Central memory CD8-positive, alpha-beta T cell (primary cell): ENCODE measurements around the gene PLEK2.
"Not testable (repeated sequence)": the region's sequence is repeated elsewhere in the genome, so short reads cannot be mapped to it uniquely, and the experiment has no call there.

Source experiments
- ATAC-seq: fragments of 150-1000 bp; cut with Tn5 transposase; replicated peaks from 2 replicates; pipeline ENCODE4 v1.10.0; 2022; ENCODE audit warnings: mild to moderate bottlenecking, moderate FRiP score, moderate number of reproducible peaks; ENCODE audit not compliant: poor library complexity, severe bottlenecking; ENCODE audit errors: extremely low read depth
- DNase-seq, 2 donors: peaks; one replicate each; pipeline ENCODE4 v3.0.0; 2021; ENCODE audit warnings: low spot score in 2 of 2
- H3K27ac Mint-ChIP-seq: one replicate; pipeline ENCODE4 v1.8.0; 2022; ENCODE audit warnings: low read depth, mild to moderate bottlenecking, moderate library complexity, mixed read lengths
- H3K27me3 Mint-ChIP-seq: one replicate; pipeline ENCODE4 v1.8.0; 2022; ENCODE audit warnings: mixed read lengths
- H3K36me3 Mint-ChIP-seq: one replicate; pipeline ENCODE4 v1.8.0; 2022; ENCODE audit warnings: mild to moderate bottlenecking, moderate library complexity, mixed read lengths; ENCODE audit not compliant: insufficient read depth
- H3K4me1 Mint-ChIP-seq: one replicate; pipeline ENCODE4 v1.8.0; 2022; ENCODE audit warnings: mixed read lengths
- H3K4me3 Mint-ChIP-seq: one replicate; pipeline ENCODE4 v1.8.0; 2022; ENCODE audit warnings: mild to moderate bottlenecking, moderate library complexity, mixed read lengths
- H3K9me3 Mint-ChIP-seq: one replicate; pipeline ENCODE4 v1.8.0; 2022; ENCODE audit warnings: mixed read lengths

PLEK2 gene

DNA sequence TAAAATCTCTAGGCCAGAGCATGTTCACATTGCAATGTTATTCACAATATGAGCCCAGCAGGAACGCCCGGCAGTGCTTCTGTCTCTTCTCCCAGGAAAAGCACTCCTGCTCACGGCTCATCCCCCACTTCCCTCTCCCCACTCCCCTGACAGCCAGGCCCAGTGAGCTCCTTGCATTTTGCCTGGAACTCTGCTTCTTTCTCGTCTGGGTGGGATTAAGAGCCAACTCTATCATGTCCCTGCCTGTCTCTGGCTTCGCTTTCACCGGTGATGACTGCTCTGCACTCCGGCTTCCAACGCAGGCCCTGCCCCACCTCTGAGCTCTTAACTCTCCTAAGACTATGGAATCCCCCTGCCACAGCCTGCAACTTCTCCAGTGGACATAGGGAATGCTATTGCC is 2.5 kb downstream of the PLEK2 start:
- H3K4me3 Mint-ChIP-seq = no peak overlapping the region
- DNase-seq (no peak), ATAC-seq (no peak)
- no peak overlapping the region for H3K27ac Mint-ChIP-seq
- no peaks in the 10 kb centered on the region for H3K36me3 Mint-ChIP-seq
- H3K27me3 Mint-ChIP-seq = peaks cover 40% of the 10 kb centered on the region
- no peaks in the 10 kb centered on the region for H3K9me3 Mint-ChIP-seq
- peaks cover 5% of the 10 kb centered on the region for H3K4me1 Mint-ChIP-seq

DNA sequence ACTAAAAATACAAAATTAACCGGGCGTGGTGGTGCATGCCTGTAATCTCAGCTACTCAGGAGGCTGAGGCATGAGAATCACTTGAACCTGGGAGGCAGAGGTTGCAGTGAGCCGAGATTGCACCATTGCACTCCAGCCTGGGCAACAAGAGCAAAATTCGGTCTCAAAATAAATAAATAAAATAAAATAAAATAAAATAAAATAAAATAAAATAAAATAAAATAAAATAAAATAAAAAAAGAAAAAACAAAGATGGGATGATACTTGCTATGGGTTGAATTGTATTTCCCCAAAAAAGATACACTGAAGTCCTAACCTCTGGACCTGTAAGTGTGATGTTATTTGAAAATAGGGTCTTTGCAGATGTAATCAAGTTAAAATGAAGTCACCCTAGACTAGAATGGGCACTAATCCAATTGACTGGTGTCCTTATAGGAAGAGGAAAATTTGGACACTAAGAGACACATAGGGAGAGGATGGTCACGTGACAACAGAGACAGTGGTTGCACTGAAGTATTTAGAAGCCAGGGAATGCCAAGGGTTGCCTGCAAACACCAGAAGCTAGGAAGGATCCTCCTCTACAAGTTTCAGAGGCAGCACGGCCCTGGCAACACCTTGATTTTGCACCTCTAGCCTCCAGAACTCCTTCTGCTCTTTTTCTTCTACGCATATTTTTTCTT is 3.7 kb downstream of the PLEK2 start:
- H3K27ac Mint-ChIP-seq = not testable (repeated sequence)

DNA sequence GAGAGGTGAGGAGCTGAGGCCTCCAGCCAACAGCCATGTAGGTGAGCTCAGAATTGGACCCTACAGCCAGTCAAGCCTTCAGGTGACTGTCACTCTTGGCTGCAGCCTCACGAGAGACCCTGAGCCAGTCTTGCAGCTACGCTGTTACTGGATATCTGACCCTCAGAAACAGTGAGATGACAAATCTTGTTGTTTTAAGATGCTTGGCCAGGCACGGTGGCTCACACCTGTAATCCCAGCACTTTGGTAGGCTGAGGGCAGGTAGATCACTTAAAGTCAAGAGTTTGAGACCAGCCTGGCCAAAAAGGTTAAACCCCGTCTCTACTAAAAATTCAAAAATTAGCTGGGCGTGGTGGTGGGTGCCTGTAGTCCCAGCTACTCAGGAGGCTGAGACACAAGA is 6.2 kb downstream of the PLEK2 start:
- H3K27ac Mint-ChIP-seq = no peak overlapping the region
- no peaks in the 10 kb centered on the region for H3K4me1 Mint-ChIP-seq
- DNase-seq (no peak), ATAC-seq (no peak)
- H3K27me3 Mint-ChIP-seq = peaks cover 22% of the 10 kb centered on the region
- no peak overlapping the region for H3K4me3 Mint-ChIP-seq
- H3K36me3 Mint-ChIP-seq = no peaks in the 10 kb centered on the region
- no peaks in the 10 kb centered on the region for H3K9me3 Mint-ChIP-seq

More for the DNA sequence above, 3.7 kb downstream of the PLEK2 start:
- H3K4me3 Mint-ChIP-seq, DNase-seq, ATAC-seq, H3K36me3 Mint-ChIP-seq, H3K9me3 Mint-ChIP-seq, H3K4me1 Mint-ChIP-seq: not testable (repeated sequence)
- H3K27me3 Mint-ChIP-seq = peaks cover 40% of the 10 kb centered on the region

DNA sequence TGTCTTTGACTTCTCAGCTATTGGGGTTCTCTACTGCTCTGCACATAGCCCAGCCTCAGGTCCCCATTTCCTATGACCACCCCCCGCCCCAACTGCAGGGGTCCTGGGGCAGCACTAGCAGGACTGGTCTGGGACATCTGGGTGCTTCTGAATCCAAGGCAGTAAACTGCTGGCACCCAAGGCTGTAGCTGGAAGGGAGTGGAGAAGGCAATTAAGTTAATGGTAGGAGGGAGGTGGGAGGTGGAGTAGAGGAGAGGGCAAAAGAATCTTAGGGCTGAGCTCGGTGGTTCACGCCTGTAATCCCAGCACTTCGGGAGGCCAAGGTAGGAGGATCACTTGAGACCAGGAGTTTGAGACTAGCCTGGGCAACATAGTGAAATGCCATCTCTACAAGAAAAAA is 11.5 kb downstream of the PLEK2 start:
- H3K4me1 Mint-ChIP-seq = no peaks in the 10 kb centered on the region
- no peak for DNase-seq
- H3K9me3 Mint-ChIP-seq = no peaks in the 10 kb centered on the region
- no peak overlapping the region for H3K4me3 Mint-ChIP-seq
- peaks cover 23% of the 10 kb centered on the region for H3K27me3 Mint-ChIP-seq
- ATAC-seq = no peak
- H3K36me3 Mint-ChIP-seq = no peaks in the 10 kb centered on the region
- no peak overlapping the region for H3K27ac Mint-ChIP-seq

DNA sequence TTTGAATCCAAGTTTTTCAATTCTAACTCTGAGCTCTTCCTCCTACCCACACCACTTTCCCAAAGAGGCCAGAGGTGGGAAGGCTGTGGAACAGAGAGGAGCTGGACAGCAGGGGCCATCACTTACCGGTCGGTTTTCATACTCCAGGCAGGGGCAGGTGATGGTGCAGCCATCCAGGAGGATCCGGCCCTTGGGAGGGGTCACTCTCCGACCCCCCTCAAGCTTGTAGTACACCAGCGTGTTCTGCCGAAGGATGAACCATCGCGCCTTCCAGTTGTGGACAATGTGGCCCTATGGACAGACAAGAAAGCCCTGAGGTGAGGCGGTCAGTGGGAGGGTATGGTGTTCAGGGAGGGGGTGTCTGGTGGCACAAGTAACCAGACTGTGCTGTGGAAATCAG is 14.4 kb downstream of the PLEK2 start:
- Mint-ChIP-seq H3K9me3 (no peaks in the 10 kb centered on the region), H3K4me3 (no peak overlapping the region), H3K36me3 (peaks cover 1% of the 10 kb centered on the region), H3K27me3 (peaks cover 22% of the 10 kb centered on the region), H3K27ac (no peak overlapping the region), H3K4me1 (no peaks in the 10 kb centered on the region)
- DNase-seq (no peak), ATAC-seq (no peak)

DNA sequence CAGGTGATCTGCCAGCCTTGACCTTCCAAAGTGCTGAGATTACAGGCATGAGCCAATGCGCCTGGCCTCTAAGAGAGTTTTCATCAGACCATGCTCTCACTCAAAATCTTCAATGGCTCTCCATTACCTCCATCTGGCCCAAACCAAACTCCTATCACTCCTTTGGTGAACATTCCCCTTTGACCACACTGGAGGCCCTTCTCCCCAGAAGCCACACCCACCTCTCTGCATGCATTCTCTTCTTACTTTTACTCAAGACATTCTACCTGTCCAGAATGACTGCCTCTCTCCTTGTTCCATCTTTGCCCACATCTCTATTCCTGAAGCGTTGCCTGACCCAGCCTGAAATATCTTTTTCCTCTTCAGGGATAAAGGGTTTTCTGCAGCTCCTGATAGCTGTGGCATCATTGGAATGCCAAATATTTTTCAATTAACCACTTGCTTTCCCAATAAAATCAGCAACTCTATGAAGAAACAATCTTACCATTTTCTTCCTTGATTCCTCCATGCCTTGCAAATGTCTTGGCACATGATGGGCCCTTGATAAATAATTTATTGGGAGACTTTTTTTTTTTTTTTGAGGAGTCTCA is 15.5 kb downstream of the PLEK2 start:
- Mint-ChIP-seq H3K4me3 (no peak overlapping the region), H3K9me3 (no peaks in the 10 kb centered on the region), H3K27ac (no peak overlapping the region), H3K4me1 (no peaks in the 10 kb centered on the region), H3K27me3 (peaks cover 22% of the 10 kb centered on the region), H3K36me3 (peaks cover 1% of the 10 kb centered on the region)
- ATAC-seq (no peak), DNase-seq (no peak)

DNA sequence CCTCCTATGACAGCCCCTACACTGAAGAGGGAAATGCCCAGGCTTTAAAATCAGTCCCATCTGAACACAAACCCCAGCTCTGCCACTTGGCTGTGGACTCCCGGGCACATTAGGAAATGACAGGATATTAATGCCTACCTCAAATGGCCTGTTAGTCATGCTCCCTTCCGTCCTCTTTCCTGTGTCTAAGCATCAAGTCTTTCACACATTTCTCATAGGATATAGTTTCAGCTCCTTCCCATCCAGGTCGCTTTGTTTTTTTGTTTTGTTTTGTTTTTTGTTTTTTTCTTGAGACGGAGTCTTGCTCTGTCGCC is 16.1 kb downstream of the PLEK2 start:
- H3K36me3 Mint-ChIP-seq = peaks cover 1% of the 10 kb centered on the region
- H3K4me3 Mint-ChIP-seq = no peak overlapping the region
- ATAC-seq (no peak), DNase-seq (no peak)
- no peak overlapping the region for H3K27ac Mint-ChIP-seq
- no peaks in the 10 kb centered on the region for H3K4me1 Mint-ChIP-seq
- no peaks in the 10 kb centered on the region for H3K9me3 Mint-ChIP-seq
- H3K27me3 Mint-ChIP-seq = peaks cover 22% of the 10 kb centered on the region

DNA sequence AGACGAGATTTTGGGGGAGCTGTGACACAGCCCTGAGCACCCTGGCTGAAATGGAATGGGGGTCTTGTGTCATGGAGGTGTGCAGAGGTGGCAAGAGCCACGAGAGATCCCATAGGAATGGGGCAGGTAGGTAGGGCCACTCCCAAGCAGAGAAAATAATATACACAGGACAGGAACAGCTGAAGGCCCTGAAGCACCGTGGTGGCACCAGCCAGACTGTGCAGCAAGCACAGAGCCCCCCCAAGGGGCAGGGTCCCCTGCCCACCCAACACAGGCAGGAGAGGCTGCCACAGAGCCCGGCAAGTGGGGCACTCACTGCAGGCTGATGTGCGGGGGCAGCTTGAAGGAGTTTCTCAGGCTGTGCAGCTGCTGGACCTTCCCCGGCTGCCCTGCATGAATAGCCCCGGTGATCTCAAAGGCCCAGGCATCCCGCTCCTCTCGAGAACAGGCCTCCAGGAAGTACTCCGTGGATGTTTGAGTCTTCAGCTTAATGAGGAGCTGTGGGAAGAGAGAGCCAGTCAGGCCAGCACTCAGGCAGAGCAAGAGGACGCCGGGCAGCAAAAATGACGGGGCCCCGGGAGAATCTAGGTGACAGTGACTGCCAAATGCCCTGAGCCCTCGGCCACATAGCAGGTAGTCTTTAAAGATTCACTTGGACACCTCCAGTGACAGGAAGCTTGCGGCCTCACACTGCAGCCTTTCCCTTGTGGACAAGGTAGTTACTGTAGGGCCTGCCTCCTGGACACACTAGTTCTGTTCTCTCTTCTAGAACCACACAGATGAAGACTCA is 16.7 kb downstream of the PLEK2 start:
- H3K27me3 Mint-ChIP-seq = peaks cover 22% of the 10 kb centered on the region
- no peak for ATAC-seq
- H3K4me3 Mint-ChIP-seq = no peak overlapping the region
- no peaks in the 10 kb centered on the region for H3K4me1 Mint-ChIP-seq
- peaks cover 1% of the 10 kb centered on the region for H3K36me3 Mint-ChIP-seq
- DNase-seq = no peak
- peak overlapping the region; percentile 24 for H3K27ac Mint-ChIP-seq
- H3K9me3 Mint-ChIP-seq = no peaks in the 10 kb centered on the region

DNA sequence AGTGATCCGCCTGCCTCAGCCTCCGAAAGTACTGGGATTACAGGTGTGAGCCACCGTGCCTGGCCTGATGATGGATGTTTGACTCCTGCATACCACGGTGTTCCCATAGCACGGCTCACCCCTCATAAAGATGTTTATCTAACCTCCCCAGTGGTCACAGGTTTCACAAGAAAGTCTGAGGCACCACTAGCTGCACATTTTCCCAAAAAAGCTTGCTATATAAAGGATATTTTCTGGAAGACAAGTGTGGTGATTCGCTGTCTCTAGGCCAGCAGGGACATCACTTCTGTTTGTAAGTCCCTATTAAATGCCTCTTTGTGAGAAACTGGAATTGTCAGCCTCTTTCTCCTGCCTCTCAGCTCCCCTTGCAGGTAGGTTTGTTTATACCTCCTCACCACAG is 18.3 kb downstream of the PLEK2 start:
- ATAC-seq (no peak), DNase-seq (no peak)
- H3K36me3 Mint-ChIP-seq = peaks cover 1% of the 10 kb centered on the region
- H3K27me3 Mint-ChIP-seq = peaks cover 9% of the 10 kb centered on the region
- H3K4me3 Mint-ChIP-seq = no peak overlapping the region
- H3K9me3 Mint-ChIP-seq = no peaks in the 10 kb centered on the region
- no peaks in the 10 kb centered on the region for H3K4me1 Mint-ChIP-seq
- H3K27ac Mint-ChIP-seq = no peak overlapping the region

DNA sequence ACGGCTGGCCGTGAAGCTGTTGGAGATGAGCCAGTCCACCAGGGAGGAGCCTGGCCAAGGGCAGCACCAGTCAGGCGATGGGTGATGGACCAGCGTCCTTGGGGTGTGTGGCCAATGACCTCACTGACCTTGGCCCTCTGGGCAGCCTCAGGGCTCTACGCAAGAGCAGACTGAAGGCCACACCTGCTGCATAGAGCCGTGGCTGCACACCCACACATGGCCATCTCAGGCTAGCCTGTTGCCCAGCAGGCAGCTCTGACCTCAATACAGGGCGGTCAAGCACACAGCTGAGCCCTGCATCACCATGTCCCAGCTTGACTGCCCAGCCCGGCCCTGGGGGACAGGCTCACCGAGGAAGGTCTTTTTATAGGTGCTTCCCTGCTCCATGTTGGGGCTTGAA is 19.2 kb downstream of the PLEK2 start:
- Mint-ChIP-seq H3K4me1 (no peaks in the 10 kb centered on the region), H3K27me3 (no peaks in the 10 kb centered on the region), H3K27ac (no peak overlapping the region), H3K36me3 (peaks cover 3% of the 10 kb centered on the region), H3K4me3 (no peak overlapping the region), H3K9me3 (no peaks in the 10 kb centered on the region)
- no peak for ATAC-seq
- no peak for DNase-seq

DNA sequence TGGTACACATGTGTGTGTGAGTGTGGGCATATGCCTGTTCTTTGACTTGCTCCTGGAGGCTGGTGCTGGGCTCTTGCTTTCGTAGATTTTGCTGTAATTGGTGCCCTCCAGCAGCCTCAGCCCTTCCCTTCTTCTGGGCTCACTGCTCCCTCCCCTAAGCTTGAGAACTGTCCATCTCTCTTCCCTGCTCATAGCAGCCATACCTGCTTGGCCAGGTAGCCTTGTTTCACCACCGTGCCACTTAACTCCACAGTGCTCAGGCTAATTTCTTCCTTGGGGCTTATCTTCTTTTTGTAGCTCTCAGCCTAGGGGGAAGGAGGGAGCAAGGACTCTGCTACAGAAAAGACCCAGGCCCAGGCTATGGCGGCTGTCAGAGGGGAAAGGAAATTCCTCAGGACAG is 19.8 kb downstream of the PLEK2 start:
- Mint-ChIP-seq H3K9me3 (no peaks in the 10 kb centered on the region), H3K4me3 (no peak overlapping the region), H3K4me1 (no peaks in the 10 kb centered on the region), H3K27me3 (no peaks in the 10 kb centered on the region), H3K27ac (no peak overlapping the region), H3K36me3 (peaks cover 3% of the 10 kb centered on the region)
- ATAC-seq (no peak), DNase-seq (no peak)

DNA sequence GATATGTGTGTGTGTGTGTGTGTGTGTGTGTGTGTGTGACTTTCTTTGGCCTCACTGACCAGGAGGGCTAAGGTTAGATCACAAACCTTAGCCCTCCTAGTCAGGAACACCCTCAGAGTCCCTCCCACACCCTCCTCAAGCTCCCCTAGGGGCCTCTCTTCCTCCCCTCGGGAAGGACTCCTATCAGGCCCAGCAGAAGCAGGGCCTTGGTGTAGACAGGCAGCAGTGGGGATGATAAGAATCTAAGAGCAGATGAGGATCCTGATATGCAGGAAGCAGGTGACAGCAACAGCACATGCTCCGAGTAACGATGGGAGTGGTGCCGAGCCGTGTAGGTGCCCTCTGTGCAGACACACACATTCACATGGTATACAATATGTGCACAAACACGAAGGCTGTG is 20.7 kb downstream of the PLEK2 start:
- H3K36me3 Mint-ChIP-seq = peaks cover 3% of the 10 kb centered on the region
- no peak overlapping the region for H3K27ac Mint-ChIP-seq
- no peak for DNase-seq
- no peaks in the 10 kb centered on the region for H3K27me3 Mint-ChIP-seq
- ATAC-seq = no peak
- no peak overlapping the region for H3K4me3 Mint-ChIP-seq
- no peaks in the 10 kb centered on the region for H3K9me3 Mint-ChIP-seq
- no peaks in the 10 kb centered on the region for H3K4me1 Mint-ChIP-seq
